Activated T-cell treated with anti-CD3 and anti-CD28 coated beads, Interleukin-2, amount 50 U/mL, for 72 hours (primary cell): ENCODE data around the gene LRRC49. TPM values are rescaled to one million over a fixed set of nuclear protein-coding genes. Genes with fewer than 3 reads are reported as not detected.

Experiments used
- ATAC-seq, 2 donors: fragments of 150-1000 bp; cut with Tn5 transposase; replicated peaks in 1 of 2; 2 replicates each; pipeline ENCODE4 v1.10.0; 2021; ENCODE audit warnings: moderate library complexity in 2 of 2, mild to moderate bottlenecking in 1 of 2
- DNase-seq, 2 donors: peaks; one replicate each; pipeline ENCODE4 v3.0.0; 2021 to 2022; ENCODE audit warnings: mixed read lengths in 1 of 2
- H3K27ac Mint-ChIP-seq: one replicate; pipeline ENCODE4 v1.8.0; 2022; ENCODE audit warnings: mild to moderate bottlenecking, moderate library complexity, mixed read lengths
- H3K27me3 Mint-ChIP-seq: one replicate; pipeline ENCODE4 v1.8.0; 2022; ENCODE audit warnings: low read depth, mixed read lengths
- H3K36me3 Mint-ChIP-seq, 2 donors: one replicate each; pipeline ENCODE4 v1.8.0; 2022; ENCODE audit warnings: mixed read lengths in 2 of 2, mild to moderate bottlenecking in 1 of 2; ENCODE audit not compliant: insufficient read depth in 2 of 2
- H3K4me1 Mint-ChIP-seq: one replicate; pipeline ENCODE4 v1.8.0; 2022; ENCODE audit warnings: low read depth, mixed read lengths
- H3K4me3 Mint-ChIP-seq, 2 donors: one replicate each; pipeline ENCODE4 v1.8.0; 2022; ENCODE audit warnings: mild to moderate bottlenecking in 2 of 2, mixed read lengths in 2 of 2, moderate library complexity in 2 of 2
- H3K9me3 Mint-ChIP-seq, 2 donors: one replicate each; pipeline ENCODE4 v1.8.0; 2022; ENCODE audit warnings: mixed read lengths in 2 of 2
- total RNA-seq, 2 donors: library from RNA; stranded (reverse); gene quantifications; one replicate each; pipeline ENCODE4 v1.2.3, GENCODE V29; 2022

The LRRC49 gene, protein sequence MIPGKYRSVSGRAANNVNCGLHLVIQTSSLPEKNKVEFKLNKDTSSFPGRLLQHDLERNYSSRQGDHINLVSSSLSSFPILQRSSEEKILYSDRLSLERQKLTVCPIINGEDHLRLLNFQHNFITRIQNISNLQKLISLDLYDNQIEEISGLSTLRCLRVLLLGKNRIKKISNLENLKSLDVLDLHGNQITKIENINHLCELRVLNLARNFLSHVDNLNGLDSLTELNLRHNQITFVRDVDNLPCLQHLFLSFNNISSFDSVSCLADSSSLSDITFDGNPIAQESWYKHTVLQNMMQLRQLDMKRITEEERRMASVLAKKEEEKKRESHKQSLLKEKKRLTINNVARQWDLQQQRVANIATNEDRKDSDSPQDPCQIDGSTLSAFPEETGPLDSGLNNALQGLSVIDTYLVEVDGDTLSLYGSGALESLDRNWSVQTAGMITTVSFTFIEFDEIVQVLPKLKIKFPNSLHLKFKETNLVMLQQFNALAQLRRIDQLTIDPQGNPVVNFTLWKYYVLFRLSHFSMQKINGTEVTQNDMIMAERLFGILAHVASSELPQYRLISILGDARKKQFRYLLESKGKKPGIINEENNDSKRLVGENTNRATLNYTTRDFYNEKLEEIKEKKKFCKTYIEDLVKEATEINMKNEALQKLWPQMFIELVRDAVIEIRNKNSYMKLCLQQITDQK
- total RNA-seq: 1 to 10 TPM in 1 of 2 donors, under 1 TPM in 1; 0.41 to 2.2 TPM

DNA sequence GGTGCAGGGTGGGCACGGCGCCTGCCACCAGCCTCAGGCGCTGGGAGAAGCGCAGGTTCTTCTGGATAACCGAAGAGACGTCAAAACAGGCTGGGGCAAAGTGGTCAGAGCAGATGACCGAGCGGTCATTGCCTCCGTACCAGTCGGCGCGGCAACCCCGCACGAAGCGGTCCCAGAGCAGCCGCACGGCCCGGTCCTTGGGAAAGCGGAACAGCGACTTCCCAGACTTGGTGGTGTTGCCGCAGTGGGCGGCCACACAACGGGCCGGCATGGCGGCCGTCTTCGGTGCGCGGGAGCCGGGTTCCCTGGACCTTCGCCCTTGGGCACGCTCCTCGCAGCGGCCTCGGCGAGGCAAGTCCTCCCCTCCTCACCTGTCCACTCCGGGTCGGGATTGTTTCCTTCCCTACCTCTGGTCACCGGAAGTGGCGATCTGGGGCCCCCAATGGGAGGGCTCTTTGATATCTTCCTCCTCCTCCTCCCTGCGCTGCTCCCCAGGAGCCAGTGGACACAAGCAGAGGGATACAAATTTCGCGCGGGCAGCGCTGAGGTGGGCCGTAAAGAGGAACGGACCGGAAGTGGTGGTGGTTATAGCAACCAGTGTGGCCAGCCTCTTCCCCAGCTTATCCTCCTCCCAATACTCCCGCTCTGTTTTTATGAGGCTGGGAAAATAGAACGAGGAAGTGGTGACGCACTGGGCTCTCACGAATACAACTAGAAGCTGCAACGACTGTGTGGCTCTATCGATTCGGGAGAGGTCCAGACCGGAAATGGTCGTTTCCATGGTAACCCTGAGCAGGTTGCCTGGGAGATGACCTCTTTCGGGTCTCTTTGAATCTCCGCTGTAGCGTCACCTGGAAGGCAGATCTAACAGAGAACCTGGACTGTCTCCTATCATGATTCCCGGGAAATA lies at the start of gene LRRC49, which contains the start of gene THAP10:
Gene LRRC49, plus strand, starts transcription at position 825 of the 910 bp plus-strand sequence. Its CDS starts 69 bp downstream, at position 894.
Gene THAP10, minus strand, starts transcription at position 432 of the 910 bp plus-strand sequence. Its CDS starts 161 bp downstream, at position 271.
- Mint-ChIP-seq H3K4me1 (peaks cover 17% of the 10 kb centered on the region), H3K4me3 (peak within 1 kb of the TSS; percentile 94 to 97), H3K36me3 (peaks cover 6 to 8% of the 10 kb centered on the region in 2 donors), H3K27me3 (peaks cover 33% of the 10 kb centered on the region), H3K27ac (peak within 1 kb of the TSS; percentile 92), H3K9me3 (no peaks in the 10 kb centered on the region)
- DNase-seq (peak; percentile 67 to 69), ATAC-seq (peak; percentile 83 to 85)

DNA sequence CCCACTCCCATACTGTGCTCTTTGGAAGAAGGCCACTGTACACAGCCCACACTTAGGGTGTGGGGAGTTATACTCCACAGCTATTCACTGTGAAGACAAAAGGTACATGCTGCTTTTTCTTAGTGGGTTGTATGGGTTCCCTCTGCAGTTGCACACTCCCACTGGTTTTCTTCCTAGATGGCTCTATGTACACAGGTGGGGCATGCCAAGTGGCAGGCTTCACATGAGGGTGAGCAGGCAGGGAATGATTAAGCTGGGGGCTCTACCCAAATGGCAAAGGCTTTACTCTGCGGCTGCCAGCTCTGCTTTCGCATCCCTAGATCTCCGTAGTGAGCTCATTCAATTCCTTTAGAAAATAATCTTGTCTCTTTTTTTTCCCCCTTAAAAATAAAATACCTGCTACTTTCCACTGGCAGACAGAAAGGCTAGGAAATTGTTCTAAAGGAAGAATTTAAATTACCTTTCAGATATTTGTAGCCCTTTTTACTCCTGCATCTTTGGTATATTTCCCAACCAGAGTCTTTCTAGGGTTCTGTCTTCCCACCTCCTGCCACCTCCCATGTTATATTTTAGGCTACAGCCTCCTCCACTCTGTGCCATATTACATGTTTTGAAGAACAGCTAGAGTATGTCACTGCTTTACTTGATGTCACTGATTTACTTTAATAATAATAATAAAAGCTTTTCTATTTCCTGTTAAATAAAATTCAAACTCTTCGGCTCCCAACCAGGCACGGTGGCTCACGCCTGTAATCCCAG lies 46.8 kb upstream of the LRRC49 start:
- Mint-ChIP-seq H3K36me3 (no peaks in the 10 kb centered on the region), H3K4me3 (no peak overlapping the region), H3K27me3 (peaks cover 31% of the 10 kb centered on the region), H3K27ac (no peak overlapping the region), H3K9me3 (no peaks in the 10 kb centered on the region), H3K4me1 (no peaks in the 10 kb centered on the region)
- no peak for ATAC-seq
- DNase-seq: no peak

DNA sequence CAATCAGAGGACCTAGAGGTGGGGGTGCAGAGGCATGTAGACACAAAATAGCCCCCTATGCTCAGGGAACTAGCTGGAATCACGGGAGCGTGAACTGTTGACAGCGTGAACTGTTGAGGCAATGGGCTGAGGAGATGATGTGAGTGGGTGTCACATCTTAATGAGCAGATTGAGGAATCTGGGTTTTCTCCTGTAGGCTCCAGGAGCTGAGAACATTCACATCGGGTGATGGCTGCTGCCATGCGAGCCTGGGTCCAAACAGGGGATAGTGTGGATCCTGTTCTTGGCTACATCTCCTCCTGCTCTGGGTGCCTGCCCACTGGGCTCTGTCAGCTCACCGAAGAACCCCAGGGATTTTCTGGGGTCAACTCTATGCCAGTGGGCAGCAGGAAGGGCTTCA lies 40.7 kb upstream of the LRRC49 start:
- ATAC-seq (no peak), DNase-seq (no peak)
- peaks cover 5% of the 10 kb centered on the region for H3K4me1 Mint-ChIP-seq
- H3K27me3 Mint-ChIP-seq: peaks cover 73% of the 10 kb centered on the region
- H3K36me3 Mint-ChIP-seq: peaks cover 0 to 1% of the 10 kb centered on the region in 2 donors
- no peaks in the 10 kb centered on the region for H3K9me3 Mint-ChIP-seq
- no peak overlapping the region for H3K27ac Mint-ChIP-seq
- H3K4me3 Mint-ChIP-seq: no peak overlapping the region

DNA sequence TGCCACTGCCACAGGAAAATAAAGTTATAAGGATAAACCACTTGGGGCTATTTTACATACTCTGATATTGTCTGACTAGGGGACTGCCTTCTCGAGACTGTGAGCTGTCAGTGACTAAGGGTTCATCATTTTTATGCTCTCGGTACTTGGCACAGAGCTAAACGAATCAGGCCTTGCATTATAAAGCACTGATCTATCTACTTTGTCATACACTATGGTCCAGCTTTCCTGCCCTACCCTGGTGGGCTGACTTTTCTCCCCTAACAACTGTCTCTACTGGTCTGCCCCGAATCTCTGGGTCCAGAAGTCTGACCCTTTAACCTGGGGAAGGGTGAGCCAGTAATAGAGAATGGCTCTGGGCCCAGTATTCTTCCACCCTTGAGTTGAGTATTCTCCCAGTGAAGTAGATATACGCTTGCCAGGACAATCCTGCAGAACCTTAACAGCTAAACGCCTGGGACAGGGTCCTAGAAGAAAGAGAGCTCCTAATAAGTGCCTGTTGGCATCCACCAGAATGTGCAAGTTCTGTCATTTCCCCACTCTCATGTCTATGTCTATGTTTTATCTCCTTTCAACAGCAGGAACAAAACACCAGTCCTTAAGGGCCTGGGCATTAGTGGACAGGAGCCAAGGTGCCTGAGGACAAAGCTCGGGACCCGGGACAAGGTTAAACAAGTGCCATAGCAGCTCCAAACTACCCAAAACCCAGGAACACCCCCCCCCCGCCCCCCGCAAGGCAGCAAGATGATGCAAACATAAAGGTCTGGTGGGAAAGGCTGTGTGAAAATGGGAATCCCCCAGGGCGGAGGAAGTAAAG lies 39.9 kb upstream of the LRRC49 start:
- Mint-ChIP-seq H3K4me1 (peaks cover 5% of the 10 kb centered on the region), H3K27me3 (peaks cover 74% of the 10 kb centered on the region), H3K4me3 (peak overlapping the region; percentile 61 to 66)

DNA sequence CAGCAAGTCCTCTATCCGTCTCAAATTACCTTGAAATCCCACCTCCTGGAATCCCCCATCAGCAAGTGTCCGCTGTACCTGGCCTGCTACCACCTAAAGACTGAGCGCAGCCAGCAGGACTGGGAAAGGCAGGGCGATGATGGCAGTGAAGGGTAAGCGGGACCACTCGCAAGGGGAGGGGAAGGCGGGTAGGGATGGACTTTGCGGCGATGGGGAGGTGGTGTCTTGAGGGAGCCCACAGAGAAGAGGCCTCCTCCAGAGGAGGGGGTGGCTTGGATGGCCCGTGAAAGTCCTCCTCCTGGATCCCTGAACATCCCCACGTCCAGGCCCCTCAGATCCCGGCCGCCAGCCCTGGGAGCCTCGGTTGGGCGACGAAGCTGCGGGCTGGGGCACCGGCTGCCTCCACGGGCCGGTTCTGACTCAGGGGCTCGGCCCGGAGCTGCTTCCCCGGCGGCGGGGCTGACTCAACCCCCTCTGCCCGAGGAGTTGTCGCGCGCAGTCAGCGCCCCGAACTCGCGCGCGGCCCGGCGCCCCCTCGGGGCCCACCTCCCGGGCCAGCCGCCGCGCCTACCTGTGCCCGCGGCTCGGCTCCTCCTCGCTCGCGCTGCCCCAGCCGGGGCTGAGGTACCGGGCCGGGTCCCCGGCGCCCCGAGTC lies 39.2 kb upstream of the LRRC49 start:
- Mint-ChIP-seq H3K27ac (no peak overlapping the region), H3K4me1 (peaks cover 5% of the 10 kb centered on the region), H3K27me3 (peaks cover 71% of the 10 kb centered on the region), H3K4me3 (peak overlapping the region; percentile 61 to 66), H3K9me3 (no peaks in the 10 kb centered on the region), H3K36me3 (peaks cover 0 to 1% of the 10 kb centered on the region in 2 donors)
- ATAC-seq (peak; percentile 75 to 77), DNase-seq (peak; percentile 40 to 42)

More for the DNA sequence above, 39.9 kb upstream of the LRRC49 start:
- Mint-ChIP-seq H3K9me3 (no peaks in the 10 kb centered on the region), H3K36me3 (peaks cover 0 to 1% of the 10 kb centered on the region in 2 donors), H3K27ac (no peak overlapping the region)
- ATAC-seq (no peak), DNase-seq (no peak)

DNA sequence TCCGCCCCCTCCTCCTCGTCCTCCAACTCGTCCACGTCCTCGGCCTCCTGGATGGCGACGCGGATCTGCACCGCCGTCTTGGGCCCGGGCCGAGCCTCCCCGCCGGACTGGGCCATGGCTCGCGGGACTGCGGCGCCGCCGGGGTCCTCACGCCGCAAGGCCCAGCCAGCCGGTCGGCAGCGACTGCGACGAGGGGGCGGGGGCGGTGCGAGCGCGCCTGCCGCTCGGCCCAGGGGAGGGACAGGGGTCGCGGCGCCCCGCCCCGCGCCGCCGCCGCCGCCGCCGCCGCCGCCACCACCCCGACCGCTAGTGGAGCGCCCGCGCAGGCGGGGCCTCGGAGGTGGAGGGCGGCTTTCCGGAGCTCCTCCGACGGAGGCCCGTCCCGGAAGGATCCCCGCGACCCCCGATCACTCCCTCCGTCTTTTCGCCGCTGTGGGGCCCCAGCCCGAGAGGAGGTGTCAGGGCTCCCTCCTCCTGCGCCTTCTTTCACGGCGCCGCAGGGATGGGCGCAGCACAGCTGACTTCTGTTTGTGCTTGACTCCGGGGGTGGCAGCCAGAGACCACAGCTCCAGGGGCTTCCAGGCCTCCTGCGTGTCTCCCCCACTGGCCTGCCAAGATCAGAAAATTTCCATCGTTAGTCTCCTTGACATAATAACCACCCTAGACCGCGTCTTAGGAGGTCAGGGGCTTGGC lies 38.5 kb upstream of the LRRC49 start, which contains the start of gene LARP6:
Gene LARP6, minus strand, starts transcription at position 185 of the 693 bp plus-strand sequence. Its CDS starts 69 bp downstream, at position 116.
- DNase-seq: peak; percentile 32 to 34
- Mint-ChIP-seq H3K27me3 (peaks cover 71% of the 10 kb centered on the region), H3K4me1 (peaks cover 5% of the 10 kb centered on the region), H3K36me3 (peaks cover 0 to 1% of the 10 kb centered on the region in 2 donors), H3K9me3 (no peaks in the 10 kb centered on the region), H3K4me3 (peak within 1 kb of the TSS; percentile 87 to 91), H3K27ac (no peak within 1 kb of the TSS)
- peak; percentile 74 for ATAC-seq

DNA sequence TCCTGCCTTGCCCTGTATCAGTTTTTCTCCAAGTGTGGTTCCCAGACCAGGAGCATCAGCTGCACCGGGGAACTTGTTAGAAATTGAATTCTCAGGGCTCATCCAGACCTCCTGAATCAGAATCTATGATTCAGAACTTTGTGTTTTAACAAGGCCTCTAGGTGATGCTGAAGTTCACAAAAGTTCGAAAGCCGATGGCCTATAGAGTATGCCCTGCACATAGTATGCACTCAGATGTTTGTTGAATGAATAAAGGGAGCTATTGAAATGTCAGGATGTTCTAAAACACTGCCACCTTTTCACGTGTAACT lies 38.0 kb upstream of the LRRC49 start:
- peak overlapping the region; percentile 87 to 91 for H3K4me3 Mint-ChIP-seq
- peaks cover 67% of the 10 kb centered on the region for H3K27me3 Mint-ChIP-seq
- no peak overlapping the region for H3K27ac Mint-ChIP-seq
- ATAC-seq (no peak), DNase-seq (no peak)
- peaks cover 0 to 1% of the 10 kb centered on the region in 2 donors for H3K36me3 Mint-ChIP-seq
- no peaks in the 10 kb centered on the region for H3K9me3 Mint-ChIP-seq
- peaks cover 5% of the 10 kb centered on the region for H3K4me1 Mint-ChIP-seq

DNA sequence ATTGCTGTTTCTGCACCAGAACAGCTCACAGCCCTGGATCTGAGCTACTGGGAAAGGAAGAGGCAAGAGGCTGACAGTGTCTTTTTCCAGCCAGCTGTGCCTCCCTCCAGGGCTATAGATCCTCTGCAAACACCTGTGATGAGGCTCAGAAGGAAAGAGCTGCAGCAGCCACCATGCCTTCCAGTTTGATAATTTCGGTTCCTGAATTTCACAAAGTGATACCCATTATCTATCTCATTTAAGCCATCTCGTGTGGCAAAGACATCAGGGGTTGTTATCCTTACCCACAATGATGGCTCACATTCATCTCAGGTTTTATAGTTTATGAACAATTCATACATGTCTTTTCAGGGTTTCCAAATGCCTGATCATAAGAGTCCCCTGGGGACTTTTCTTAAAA lies 36.9 kb upstream of the LRRC49 start:
- H3K4me3 Mint-ChIP-seq: no peak overlapping the region
- peaks cover 55% of the 10 kb centered on the region for H3K27me3 Mint-ChIP-seq
- no peak for DNase-seq
- H3K4me1 Mint-ChIP-seq: peaks cover 5% of the 10 kb centered on the region
- H3K9me3 Mint-ChIP-seq: no peaks in the 10 kb centered on the region
- ATAC-seq: no peak
- peaks cover 0 to 1% of the 10 kb centered on the region in 2 donors for H3K36me3 Mint-ChIP-seq
- no peak overlapping the region for H3K27ac Mint-ChIP-seq

DNA sequence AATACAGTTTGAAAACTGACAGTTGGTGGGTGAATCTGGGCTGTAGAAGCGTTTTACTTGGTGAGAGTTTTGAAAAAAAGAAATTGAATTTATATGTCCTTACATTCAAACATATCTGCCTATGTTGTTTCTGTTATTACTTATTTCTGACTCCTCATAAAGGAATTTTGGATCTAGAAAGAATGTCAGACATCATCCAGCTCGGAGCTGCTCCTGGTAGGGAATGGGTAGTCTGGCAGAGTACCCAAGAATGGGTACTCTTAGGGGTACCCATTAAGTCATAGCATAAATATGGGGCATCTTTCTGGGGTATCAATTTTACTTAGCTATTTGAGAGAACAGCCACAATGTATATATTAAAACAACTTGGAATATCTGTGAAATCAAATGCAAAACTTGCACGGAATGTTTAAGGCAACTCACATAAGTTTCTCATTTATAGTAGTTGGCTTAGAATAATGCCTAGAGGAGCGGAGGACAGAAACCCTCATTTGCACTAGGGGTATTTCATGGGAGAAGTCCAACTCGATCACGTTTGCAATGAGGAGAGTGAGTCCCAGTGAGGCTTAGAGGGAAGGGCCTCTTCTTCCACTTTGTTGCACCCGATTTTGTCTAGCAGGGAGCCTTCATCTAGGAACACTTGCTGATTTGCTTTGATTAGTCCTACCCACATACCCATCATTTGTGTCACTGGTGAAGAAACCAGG lies 36.3 kb upstream of the LRRC49 start:
- Mint-ChIP-seq H3K36me3 (peaks cover 0 to 1% of the 10 kb centered on the region in 2 donors), H3K27ac (no peak overlapping the region), H3K9me3 (no peaks in the 10 kb centered on the region), H3K4me1 (peaks cover 5% of the 10 kb centered on the region), H3K4me3 (no peak overlapping the region), H3K27me3 (peaks cover 50% of the 10 kb centered on the region)
- no peak for ATAC-seq
- DNase-seq: no peak

DNA sequence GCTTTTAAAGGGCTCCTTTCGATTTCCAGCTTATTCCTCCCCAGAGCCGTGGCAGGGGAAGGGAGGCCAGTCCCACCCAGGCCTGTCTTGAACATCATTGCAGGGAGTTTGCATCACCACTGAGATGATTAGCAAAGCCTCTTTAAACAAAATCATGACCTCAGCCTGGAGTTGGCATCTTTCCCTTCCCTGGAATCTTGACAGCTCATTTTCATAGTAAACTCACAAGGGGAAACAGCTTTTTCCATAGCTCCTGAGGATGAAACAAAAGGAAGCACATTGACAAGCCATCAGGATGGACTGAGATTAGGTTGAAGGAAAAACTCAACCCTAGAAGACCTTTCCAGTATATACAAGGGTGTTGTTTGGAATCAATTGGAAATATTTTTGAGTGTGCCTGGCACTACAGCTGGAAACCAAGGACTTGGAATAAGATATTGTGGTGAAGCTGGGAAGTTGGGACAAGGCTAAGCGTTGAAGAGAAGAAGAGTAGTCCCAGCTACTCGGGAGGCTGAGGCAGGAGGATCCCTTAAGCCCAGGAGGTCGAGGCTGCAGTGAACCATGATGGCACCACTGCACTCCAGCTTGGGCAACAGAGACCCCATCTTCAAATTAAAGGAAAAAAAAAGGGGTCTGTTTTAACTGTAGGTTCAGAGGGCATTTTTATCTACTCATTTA lies 35.6 kb upstream of the LRRC49 start:
- Mint-ChIP-seq H3K9me3 (no peaks in the 10 kb centered on the region), H3K4me3 (no peak overlapping the region), H3K27me3 (peaks cover 43% of the 10 kb centered on the region)

More for the DNA sequence above, 35.6 kb upstream of the LRRC49 start:
- DNase-seq: no peak
- no peak for ATAC-seq
- Mint-ChIP-seq H3K4me1 (peaks cover 5% of the 10 kb centered on the region), H3K27ac (no peak overlapping the region), H3K36me3 (peaks cover 0 to 1% of the 10 kb centered on the region in 2 donors)
